HEK293T (cell line): ENCODE measurements around the gene CARD11.

Source experiments
- ARNT ChIP-seq: fragments of 450-650 bp; IDR thresholded peaks from 2 replicates; pipeline ENCODE4 v1.6.1; 2017; ENCODE audit warnings: mild to moderate bottlenecking
- BHLHE40 ChIP-seq: fragments of 450-650 bp; IDR thresholded peaks from 2 replicates; pipeline ENCODE4 v1.6.1; 2016; ENCODE audit warnings: mild to moderate bottlenecking, moderate library complexity, borderline replicate concordance
- ELF4 ChIP-seq: fragments of 450-650 bp; IDR thresholded peaks from 2 replicates; pipeline ENCODE4 v1.6.1; 2017; ENCODE audit warnings: antibody characterized with exemption
- FOXA1 ChIP-seq: fragments of 450-650 bp; IDR thresholded peaks from 2 replicates; pipeline ENCODE4 v1.6.1; 2016; ENCODE audit warnings: mild to moderate bottlenecking
- FOXK2 ChIP-seq: fragments of 450-650 bp; IDR thresholded peaks from 2 replicates; pipeline ENCODE4 v1.6.1; 2016; ENCODE audit warnings: mild to moderate bottlenecking
- FOXM1 ChIP-seq: fragments of 450-650 bp; IDR thresholded peaks from 2 replicates; pipeline ENCODE4 v1.6.1; 2017; ENCODE audit warnings: mild to moderate bottlenecking, borderline replicate concordance
- L3MBTL2 ChIP-seq: fragments of 450-650 bp; conservative IDR thresholded peaks from 2 replicates; pipeline ENCODE4 v1.6.1; 2016; ENCODE audit warnings: mild to moderate bottlenecking
- LEF1 ChIP-seq: fragments of 450-650 bp; IDR thresholded peaks from 2 replicates; pipeline ENCODE4 v1.6.1; 2017; ENCODE audit warnings: mild to moderate bottlenecking, borderline replicate concordance
- NFRKB ChIP-seq: fragments of 450-650 bp; IDR thresholded peaks from 2 replicates; pipeline ENCODE4 v1.6.1; 2016; ENCODE audit warnings: mild to moderate bottlenecking, moderate library complexity
- SP1 ChIP-seq: fragments of 450-650 bp; IDR thresholded peaks from 2 replicates; pipeline ENCODE4 v1.6.1; 2017
- SUZ12 ChIP-seq: fragments of 450-650 bp; IDR thresholded peaks from 2 replicates; pipeline ENCODE4 v1.6.1; 2016; ENCODE audit warnings: mild to moderate bottlenecking
- TARDBP ChIP-seq: fragments of 450-650 bp; IDR thresholded peaks from 2 replicates; pipeline ENCODE4 v1.6.1; 2016
- ZNF384 ChIP-seq: fragments of 450-650 bp; IDR thresholded peaks from 2 replicates; pipeline ENCODE4 v1.6.1; 2016
- TF ChIP-seq, protein P1 (sequence below): fragments of 450-650 bp; IDR thresholded peaks from 2 replicates; pipeline ENCODE4 v1.6.1; 2016

DNA sequence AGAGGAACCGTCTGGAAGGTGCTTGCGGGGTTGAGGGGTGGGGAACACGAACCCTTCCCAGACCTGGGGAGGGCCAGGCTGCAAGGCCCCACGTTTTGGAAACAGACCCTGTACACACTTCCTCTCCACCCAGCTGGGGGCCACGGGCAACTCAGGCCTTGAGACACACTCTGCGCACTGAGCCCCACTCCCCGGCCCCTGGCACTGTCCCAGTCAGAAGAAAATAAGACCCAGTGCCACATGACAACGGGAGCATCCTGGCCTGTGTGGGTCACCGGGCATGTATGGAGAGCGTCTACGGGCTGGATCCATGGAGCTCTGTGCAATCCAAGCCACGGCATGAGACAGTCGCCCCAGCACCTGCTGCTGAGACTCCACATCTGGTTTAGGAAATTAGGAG is 63.7 kb downstream of the CARD11 start:
- TF ChIP-seq L3MBTL2 (no peak), LEF1 (no peak), ARNT (no peak), ELF4 (no peak), TARDBP (no peak), FOXK2 (no peak), NFRKB (no peak), BHLHE40 (no peak), FOXM1 (no peak), SP1 (no peak), FOXA1 (no peak), SUZ12 (no peak), ZNF384 (no peak)
- TF ChIP-seq, protein P1, sequence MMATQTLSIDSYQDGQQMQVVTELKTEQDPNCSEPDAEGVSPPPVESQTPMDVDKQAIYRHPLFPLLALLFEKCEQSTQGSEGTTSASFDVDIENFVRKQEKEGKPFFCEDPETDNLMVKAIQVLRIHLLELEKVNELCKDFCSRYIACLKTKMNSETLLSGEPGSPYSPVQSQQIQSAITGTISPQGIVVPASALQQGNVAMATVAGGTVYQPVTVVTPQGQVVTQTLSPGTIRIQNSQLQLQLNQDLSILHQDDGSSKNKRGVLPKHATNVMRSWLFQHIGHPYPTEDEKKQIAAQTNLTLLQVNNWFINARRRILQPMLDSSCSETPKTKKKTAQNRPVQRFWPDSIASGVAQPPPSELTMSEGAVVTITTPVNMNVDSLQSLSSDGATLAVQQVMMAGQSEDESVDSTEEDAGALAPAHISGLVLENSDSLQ: no peak
